ENCODE measurements around the gene MERTK. TPM values are rescaled to one million over a fixed set of nuclear protein-coding genes. Genes with fewer than 3 reads are reported as not detected.

The MERTK gene
- total and polyA plus RNA-seq, 11 donors = 1.9 to 15.2 (median 4.7) TPM

DNA sequence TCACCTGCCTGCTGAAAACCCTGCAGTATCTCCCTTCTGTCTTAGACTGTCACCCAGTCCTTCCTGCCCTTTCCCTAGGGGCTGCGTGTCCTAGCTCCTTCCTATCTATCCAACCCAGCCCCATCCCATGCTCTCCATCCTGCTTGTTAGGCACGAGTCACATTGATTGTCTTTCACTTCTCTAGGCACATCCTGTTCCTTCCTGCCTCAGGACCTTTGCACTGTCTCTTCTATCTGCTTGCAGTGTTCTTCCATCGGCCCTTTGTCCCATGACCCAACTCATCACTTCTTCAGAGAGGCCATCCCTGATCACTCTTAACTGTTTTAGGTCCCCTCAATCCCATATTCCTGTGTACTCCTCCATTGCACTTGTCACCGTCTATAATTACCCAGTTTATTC lies 50.4 kb downstream of the MERTK start:
- intact Hi-C loops (cut with DNase I) = loop anchor here in 1 of 10 donors (5.0 kb wide), 1 partner anchor 42 kb away; no protein-coding TSS in a partner anchor
- ATAC-seq (no peak), DNase-seq (no peak)
- Histone ChIP-seq H3K36me3 (peaks cover 0 to 49% (median 20%) of the 10 kb centered on the region in 9 donors), H3K9me3 (no peaks in the 10 kb centered on the region), H3K27me3 (no peaks in the 10 kb centered on the region), H3K27ac (peak overlapping the region in 2 of 12 donors; percentile 0 to 10), H3K4me1 (peaks cover 0 to 37% (median 12%) of the 10 kb centered on the region in 12 donors), H3K4me3 (no peak overlapping the region)
- 83 to 93% (median 90%) methylated on average over 4 of the region's 4 CpGs for WGBS, 4 donors
- TF ChIP-seq, protein P1, sequence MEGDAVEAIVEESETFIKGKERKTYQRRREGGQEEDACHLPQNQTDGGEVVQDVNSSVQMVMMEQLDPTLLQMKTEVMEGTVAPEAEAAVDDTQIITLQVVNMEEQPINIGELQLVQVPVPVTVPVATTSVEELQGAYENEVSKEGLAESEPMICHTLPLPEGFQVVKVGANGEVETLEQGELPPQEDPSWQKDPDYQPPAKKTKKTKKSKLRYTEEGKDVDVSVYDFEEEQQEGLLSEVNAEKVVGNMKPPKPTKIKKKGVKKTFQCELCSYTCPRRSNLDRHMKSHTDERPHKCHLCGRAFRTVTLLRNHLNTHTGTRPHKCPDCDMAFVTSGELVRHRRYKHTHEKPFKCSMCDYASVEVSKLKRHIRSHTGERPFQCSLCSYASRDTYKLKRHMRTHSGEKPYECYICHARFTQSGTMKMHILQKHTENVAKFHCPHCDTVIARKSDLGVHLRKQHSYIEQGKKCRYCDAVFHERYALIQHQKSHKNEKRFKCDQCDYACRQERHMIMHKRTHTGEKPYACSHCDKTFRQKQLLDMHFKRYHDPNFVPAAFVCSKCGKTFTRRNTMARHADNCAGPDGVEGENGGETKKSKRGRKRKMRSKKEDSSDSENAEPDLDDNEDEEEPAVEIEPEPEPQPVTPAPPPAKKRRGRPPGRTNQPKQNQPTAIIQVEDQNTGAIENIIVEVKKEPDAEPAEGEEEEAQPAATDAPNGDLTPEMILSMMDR (IDR thresholded peaks at IDR 0.05) = no peak
- TF ChIP-seq POLR2A (IDR thresholded peaks at IDR 0.05) = no peak

DNA sequence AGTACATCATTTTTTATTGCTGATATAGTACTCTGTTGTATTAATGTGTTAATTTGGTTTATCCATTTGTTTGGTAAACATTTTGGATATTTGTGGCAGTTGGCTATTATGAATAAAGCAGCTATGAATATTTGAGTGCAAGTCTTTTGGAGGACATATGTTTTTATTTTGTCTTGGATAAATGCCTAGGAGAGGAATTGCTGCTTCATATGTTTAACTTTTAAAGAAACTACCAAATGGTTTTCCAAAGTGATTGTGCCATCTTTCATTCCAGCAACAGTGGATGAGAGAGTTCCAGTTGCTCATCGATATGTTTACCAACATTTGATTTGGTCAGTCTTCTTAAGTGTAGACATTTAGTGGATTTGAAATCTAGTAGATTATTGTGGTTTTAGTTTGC lies 51.8 kb downstream of the MERTK start:
- intact Hi-C loops (cut with DNase I) = loop anchor here in 4 of 10 donors (5.0 to 10.0 kb wide), 4 partner anchors 45 to 95 kb away; no protein-coding TSS in a partner anchor
- TF ChIP-seq POLR2A (IDR thresholded peaks at IDR 0.05) = no peak
- TF ChIP-seq, protein P1 (IDR thresholded peaks at IDR 0.05) = no peak
- Histone ChIP-seq H3K27ac (peak overlapping the region in 1 of 12 donors; percentile 2), H3K27me3 (no peaks in the 10 kb centered on the region), H3K4me1 (peaks cover 0 to 50% (median 14%) of the 10 kb centered on the region in 12 donors), H3K36me3 (peaks cover 0 to 47% (median 18%) of the 10 kb centered on the region in 9 donors), H3K4me3 (no peak overlapping the region), H3K9me3 (no peaks in the 10 kb centered on the region)
- DNase-seq (no peak), ATAC-seq (no peak)
- 96 to 100% (median 98%) methylated on average over 1 of the region's 1 CpG for WGBS, 4 donors

DNA sequence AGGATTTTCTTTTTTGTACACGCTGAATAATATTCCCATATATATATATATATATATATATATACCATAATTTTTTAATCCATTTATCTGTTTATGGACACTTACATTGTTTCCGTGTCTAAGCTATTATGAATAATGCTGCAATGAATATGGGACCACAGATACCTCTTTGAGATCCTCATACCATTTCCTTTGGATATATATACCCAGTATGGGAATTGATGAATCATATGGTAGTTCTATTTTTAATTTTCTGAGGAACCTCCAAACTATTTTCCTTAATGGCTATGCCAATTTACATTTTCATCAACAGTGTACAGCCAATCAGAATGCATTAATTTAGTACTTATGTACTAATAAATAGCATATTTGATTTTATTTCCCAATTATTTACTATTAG lies 53.1 kb downstream of the MERTK start:
- Histone ChIP-seq H3K9me3 (no peaks in the 10 kb centered on the region), H3K36me3 (peaks cover 0 to 39% (median 10%) of the 10 kb centered on the region in 9 donors), H3K27me3 (no peaks in the 10 kb centered on the region), H3K4me3 (no peak overlapping the region), H3K27ac (no peak overlapping the region), H3K4me1 (peaks cover 0 to 51% (median 9%) of the 10 kb centered on the region in 12 donors)
- no peak for DNase-seq
- intact Hi-C loops (cut with DNase I) = loop anchor here in 4 of 10 donors (5.0 to 10.0 kb wide), 4 partner anchors 47 to 93 kb away; no protein-coding TSS in a partner anchor
- no peak for ATAC-seq
- no peak for TF ChIP-seq POLR2A (IDR thresholded peaks at IDR 0.05)
- TF ChIP-seq, protein P1 (IDR thresholded peaks at IDR 0.05) = no peak
- WGBS, 4 donors = 95 to 98% (median 97%) methylated on average over 2 of the region's 2 CpGs

DNA sequence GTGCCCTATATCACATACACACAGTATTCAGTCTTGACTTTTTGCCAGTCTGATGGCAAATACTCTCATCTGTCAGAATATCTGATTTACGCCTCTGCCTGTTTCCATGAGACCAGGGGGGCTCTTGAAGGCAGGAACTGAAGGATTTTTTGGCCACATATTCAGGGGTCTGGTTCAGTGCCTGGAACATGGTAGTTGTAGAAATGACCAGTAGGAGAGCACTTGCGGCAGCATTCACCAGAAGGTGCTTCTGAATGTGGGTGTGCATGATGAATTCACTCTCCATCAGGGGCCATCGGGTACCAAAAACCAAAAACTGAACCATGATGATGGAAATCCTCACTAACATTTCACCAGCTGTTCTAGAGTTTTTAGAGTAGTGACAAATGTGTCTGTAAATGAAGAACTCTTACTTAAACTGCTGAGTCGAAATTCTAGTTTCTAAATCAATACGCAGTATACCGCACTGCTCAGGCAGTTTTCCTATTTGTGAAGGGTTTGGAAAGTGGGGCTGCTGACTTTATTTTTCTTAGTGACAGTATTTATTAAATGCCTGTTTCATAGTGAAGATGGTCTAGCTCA lies 54.6 kb downstream of the MERTK start:
- 94 to 98% (median 96%) methylated on average over 6 of the region's 6 CpGs for WGBS, 4 donors
- H3K9me3 ChIP-seq = no peaks in the 10 kb centered on the region
- H3K27me3 ChIP-seq = no peaks in the 10 kb centered on the region
- DNase-seq (no peak), ATAC-seq (no peak)
- no peak overlapping the region for H3K27ac ChIP-seq
- H3K4me1 ChIP-seq = peaks cover 0 to 49% (median 10%) of the 10 kb centered on the region in 12 donors
- no peak for TF ChIP-seq POLR2A (IDR thresholded peaks at IDR 0.05)
- TF ChIP-seq, protein P1 (IDR thresholded peaks at IDR 0.05) = no peak
- H3K4me3 ChIP-seq = no peak overlapping the region
- H3K36me3 ChIP-seq = peaks cover 0 to 31% (median 4%) of the 10 kb centered on the region in 9 donors
- intact Hi-C loops (cut with DNase I) = loop anchor here in 4 of 10 donors (5.0 to 10.0 kb wide), 4 partner anchors 48 to 92 kb away; no protein-coding TSS in a partner anchor
